HFF-Myc (cell line): ENCODE data around the gene MYEOV.

Experiments used
- DNase-seq: peaks from one replicate; pipeline ENCODE4 v3.0.0-alpha.2; 2011; ENCODE audit warnings: low read depth; ENCODE audit errors: extremely low read depth
- H3K4me3 ChIP-seq: replicated peaks from 2 replicates; pipeline ENCODE4 v1.5.1; 2011; ENCODE audit warnings: low read depth, mild to moderate bottlenecking, control low read depth, low read length
- TF ChIP-seq, protein P1 (sequence below): IDR thresholded peaks from 2 replicates; pipeline ENCODE4 v1.5.1; 2012; ENCODE audit warnings: mild to moderate bottlenecking, low read depth, low read length, control low read depth; ENCODE audit errors: missing control alignments

The MYEOV gene

DNA sequence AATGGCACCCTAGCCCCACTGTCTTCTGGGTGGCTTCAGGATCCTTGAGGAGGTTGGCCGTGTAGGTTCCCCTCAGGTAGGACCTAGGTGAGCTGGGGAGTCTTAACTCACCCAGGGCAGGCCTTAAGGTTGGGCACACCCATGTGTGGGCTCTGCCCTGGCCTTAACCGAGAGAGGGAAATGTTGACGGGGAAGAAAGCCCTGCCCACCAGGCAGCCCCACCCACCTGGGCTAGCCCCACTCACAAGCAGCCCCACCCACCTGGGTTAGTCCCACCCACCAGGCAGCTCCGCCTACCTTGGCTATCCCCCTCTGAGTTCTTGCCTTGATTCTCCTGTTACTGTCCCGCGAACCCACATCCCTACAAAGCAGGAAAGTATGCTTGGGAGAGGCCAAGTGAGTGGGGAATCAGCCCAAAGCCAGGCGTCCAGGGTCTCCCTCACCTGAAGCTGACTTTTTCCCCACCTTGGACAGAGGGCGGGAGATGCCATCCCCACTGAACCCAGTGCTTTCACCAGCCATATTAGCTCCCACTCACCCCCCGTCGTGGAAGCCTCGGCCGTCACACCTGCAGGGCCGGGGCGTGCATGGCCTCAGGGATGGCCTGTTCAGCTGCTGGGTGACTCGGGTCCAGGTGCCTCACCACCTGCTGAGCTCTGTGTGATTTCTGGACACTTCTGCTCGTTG lies at the start of gene MYEOV:
Gene MYEOV (plus strand): TSS at position 337 of the 687 bp plus-strand sequence. CDS start 1,200 bp downstream, outside the sequence.
- no peak within 1 kb of the TSS for H3K4me3 ChIP-seq
- DNase-seq: no peak
- TF ChIP-seq, protein P1, sequence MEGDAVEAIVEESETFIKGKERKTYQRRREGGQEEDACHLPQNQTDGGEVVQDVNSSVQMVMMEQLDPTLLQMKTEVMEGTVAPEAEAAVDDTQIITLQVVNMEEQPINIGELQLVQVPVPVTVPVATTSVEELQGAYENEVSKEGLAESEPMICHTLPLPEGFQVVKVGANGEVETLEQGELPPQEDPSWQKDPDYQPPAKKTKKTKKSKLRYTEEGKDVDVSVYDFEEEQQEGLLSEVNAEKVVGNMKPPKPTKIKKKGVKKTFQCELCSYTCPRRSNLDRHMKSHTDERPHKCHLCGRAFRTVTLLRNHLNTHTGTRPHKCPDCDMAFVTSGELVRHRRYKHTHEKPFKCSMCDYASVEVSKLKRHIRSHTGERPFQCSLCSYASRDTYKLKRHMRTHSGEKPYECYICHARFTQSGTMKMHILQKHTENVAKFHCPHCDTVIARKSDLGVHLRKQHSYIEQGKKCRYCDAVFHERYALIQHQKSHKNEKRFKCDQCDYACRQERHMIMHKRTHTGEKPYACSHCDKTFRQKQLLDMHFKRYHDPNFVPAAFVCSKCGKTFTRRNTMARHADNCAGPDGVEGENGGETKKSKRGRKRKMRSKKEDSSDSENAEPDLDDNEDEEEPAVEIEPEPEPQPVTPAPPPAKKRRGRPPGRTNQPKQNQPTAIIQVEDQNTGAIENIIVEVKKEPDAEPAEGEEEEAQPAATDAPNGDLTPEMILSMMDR: no peak

- DNase-seq: no peak
- no peak overlapping the region for H3K4me3 ChIP-seq
- TF ChIP-seq, protein P1: no peak
Measured at GRCh38 chr11:69244266-69244665, 49.7 kb upstream of the MYEOV start.

DNA sequence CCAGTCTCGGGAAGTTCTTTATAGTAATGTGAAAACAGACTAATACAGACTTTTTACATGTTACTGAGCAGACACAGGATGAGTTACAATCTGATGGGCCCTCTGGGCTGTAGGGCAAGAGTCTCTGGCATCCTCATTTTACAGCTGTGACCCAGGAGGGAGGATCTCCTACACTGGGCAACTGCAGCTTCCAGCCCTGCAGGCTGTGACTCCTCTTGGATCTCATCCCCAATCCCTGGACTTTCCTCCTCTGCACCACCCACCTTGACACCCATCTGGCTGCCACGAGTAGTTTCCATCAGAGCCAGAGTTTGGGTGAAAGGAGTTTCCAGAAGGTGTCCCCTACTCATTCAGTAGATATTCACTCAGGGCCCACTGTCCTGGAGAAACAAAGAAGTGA lies 48.9 kb upstream of the MYEOV start:
- no peak for DNase-seq
- H3K4me3 ChIP-seq: no peak overlapping the region
- TF ChIP-seq, protein P1: no peak

GRCh38 chr11:69245491-69246345 lies 48.2 kb upstream of the MYEOV start:
- no peak for DNase-seq
- TF ChIP-seq, protein P1: no peak
- no peak overlapping the region for H3K4me3 ChIP-seq

- DNase-seq: no peak
- TF ChIP-seq, protein P1: no peak
- no peak overlapping the region for H3K4me3 ChIP-seq
Measured at GRCh38 chr11:69249311-69250185, 44.4 kb upstream of the MYEOV start.

GRCh38 chr11:69250186-69251056 lies 43.5 kb upstream of the MYEOV start:
- no peak for DNase-seq
- TF ChIP-seq, protein P1: no peak
- no peak overlapping the region for H3K4me3 ChIP-seq
